NT2/D1 (cell line): Measurements from ENCODE around the gene ARPP21.

Experiments
- DNase-seq: peaks from one replicate; pipeline ENCODE4 v3.0.0-alpha.2; 2011; ENCODE audit warnings: low read depth, low spot score
- H3K27me3 ChIP-seq: 2 replicates; pipeline ENCODE4 v1.6.0; 2011; ENCODE audit warnings: mild to moderate bottlenecking; ENCODE audit not compliant: insufficient read length, insufficient read depth
- H3K36me3 ChIP-seq: 2 replicates; pipeline ENCODE4 v1.6.1; 2011; ENCODE audit warnings: mild to moderate bottlenecking, low read length, mixed read lengths; ENCODE audit not compliant: insufficient read depth, insufficient read length
- H3K4me1 ChIP-seq: 2 replicates; pipeline ENCODE4 v1.5.1; 2011; ENCODE audit not compliant: insufficient read depth, insufficient read length
- H3K4me3 ChIP-seq: 2 replicates; pipeline ENCODE4 v1.5.1; 2011; ENCODE audit warnings: low read depth; ENCODE audit not compliant: insufficient read length
- H3K9ac ChIP-seq: 2 replicates; pipeline ENCODE4 v1.6.0; 2011; ENCODE audit warnings: low read depth; ENCODE audit not compliant: insufficient read length
- H3K9me3 ChIP-seq: 2 replicates; pipeline ENCODE4 v1.5.1; 2011; ENCODE audit warnings: mild to moderate bottlenecking, low read length; ENCODE audit not compliant: insufficient read depth
- SUZ12 ChIP-seq: IDR thresholded peaks from 2 replicates; pipeline ENCODE4 v1.6.1; 2011; ENCODE audit not compliant: insufficient read length, insufficient read depth; ENCODE audit errors: extremely low read depth
- YY1 ChIP-seq: IDR thresholded peaks from 2 replicates; pipeline ENCODE4 v1.6.1; 2011; ENCODE audit not compliant: insufficient read length, insufficient read depth
- ZNF274 ChIP-seq: IDR thresholded peaks from 2 replicates; pipeline ENCODE4 v1.6.1; 2011; ENCODE audit warnings: mild to moderate bottlenecking, low read depth, low read length

ARPP21 gene

DNA sequence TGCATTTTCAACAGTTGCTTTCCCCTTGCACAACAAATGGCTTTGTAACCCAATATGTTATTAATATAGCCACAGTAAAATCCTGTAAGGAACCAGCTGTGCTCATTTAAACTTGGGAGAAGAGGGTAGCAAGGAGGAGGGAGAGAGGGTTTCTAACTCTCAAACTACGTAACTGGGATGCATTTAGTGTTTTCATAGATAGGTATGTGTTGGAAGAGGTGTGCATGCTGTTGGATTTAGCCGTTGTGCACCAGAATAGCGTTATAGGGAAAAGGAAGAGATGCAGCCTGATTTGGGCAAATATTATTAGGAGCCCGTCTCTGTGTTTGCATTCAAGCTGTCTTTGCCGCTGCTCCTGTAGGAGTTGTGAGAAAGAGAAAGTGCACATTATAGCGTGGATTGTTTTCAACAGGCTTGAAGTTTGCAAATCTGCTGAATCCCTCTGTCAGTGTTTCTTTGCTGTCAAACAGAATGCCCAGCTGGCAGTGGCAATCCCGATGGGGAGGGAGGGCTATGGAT lies 39.4 kb downstream of the ARPP21 start:
- DNase-seq: no peak
- Histone ChIP-seq H3K9me3 (no peaks in the 10 kb centered on the region), H3K4me3 (no peak overlapping the region), H3K36me3 (no peaks in the 10 kb centered on the region), H3K9ac (no peak overlapping the region), H3K4me1 (no peaks in the 10 kb centered on the region), H3K27me3 (no peaks in the 10 kb centered on the region)
- TF ChIP-seq SUZ12: no peak
- TF ChIP-seq YY1: no peak
- no peak for TF ChIP-seq ZNF274

DNA sequence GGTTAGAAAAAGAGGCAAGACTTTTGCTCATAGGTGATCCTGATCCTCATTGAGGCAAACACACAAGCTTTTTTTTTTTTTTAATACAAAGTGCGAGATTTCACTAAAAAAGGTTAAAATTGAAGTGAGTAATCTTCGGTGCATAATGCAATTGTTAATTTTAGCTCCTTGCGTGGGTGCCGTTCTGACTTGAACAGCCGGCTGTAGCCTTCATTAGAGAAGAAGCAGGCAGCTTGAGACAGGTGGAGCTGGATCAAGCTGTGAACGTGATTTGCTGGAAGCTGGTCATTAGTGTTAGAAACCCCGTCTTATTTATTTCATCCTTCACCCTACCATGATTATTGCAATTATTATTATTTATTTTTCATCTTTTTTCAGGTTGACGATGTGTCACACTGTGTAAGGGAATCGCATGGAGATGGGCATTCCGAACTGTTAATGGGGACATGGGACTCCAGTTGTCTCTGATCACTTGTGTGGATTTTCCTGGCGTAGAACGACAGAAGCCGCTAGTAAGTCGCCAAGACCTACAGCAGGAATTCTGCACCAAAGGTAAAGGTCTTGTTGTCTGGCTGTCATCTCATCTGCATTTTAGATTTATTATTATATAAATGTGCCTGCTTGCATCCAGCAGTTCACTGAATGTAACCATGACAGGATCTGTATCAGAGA lies 40.2 kb downstream of the ARPP21 start:
- H3K4me3 ChIP-seq: no peak overlapping the region
- H3K4me1 ChIP-seq: no peaks in the 10 kb centered on the region
- no peaks in the 10 kb centered on the region for H3K27me3 ChIP-seq
- H3K9ac ChIP-seq: no peak overlapping the region
- no peaks in the 10 kb centered on the region for H3K9me3 ChIP-seq
- TF ChIP-seq ZNF274 (no peak), YY1 (no peak), SUZ12 (no peak)
- DNase-seq: no peak
- H3K36me3 ChIP-seq: no peaks in the 10 kb centered on the region

DNA sequence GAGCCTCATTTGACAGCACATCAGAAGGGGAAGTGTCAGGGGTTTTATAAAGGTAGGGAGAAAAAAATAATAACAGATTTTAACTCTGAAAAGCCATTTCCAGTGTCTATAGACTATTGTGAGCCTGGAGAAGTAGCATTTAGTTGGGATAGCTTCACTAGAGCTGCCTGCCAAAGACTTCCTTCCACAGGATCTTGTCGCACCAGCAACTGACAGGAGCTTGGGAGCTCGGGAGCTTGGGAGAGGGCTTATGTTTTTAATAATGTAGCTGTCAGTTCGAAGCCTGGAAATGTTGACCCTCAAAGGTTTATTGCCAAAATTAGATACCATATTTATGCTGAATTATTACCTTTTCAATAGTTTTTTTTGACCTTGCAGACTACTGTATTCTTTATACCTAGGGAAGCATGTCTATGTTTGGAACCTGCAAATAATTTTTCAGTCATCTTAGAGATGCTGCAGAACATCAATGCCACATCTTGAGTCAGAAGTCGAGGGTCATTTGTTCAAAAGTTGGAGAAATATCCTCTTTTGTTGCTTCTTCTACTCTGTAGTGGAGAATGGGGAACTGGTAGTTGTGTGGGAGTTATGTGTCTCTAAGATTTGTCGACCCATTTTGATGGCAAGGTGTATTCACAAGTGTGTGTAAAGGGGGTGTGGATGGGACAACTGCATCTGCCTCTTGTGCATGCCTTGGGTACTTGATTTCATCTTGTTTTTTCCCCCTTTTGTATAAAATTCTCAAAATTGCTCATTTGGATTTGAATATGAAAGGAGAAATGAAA lies 41.7 kb downstream of the ARPP21 start:
- TF ChIP-seq SUZ12: no peak
- TF ChIP-seq ZNF274: no peak
- no peak for TF ChIP-seq YY1
- no peaks in the 10 kb centered on the region for H3K9me3 ChIP-seq
- no peaks in the 10 kb centered on the region for H3K27me3 ChIP-seq
- H3K4me1 ChIP-seq: no peaks in the 10 kb centered on the region
- no peak overlapping the region for H3K4me3 ChIP-seq
- H3K36me3 ChIP-seq: no peaks in the 10 kb centered on the region
- DNase-seq: no peak
- H3K9ac ChIP-seq: no peak overlapping the region

DNA sequence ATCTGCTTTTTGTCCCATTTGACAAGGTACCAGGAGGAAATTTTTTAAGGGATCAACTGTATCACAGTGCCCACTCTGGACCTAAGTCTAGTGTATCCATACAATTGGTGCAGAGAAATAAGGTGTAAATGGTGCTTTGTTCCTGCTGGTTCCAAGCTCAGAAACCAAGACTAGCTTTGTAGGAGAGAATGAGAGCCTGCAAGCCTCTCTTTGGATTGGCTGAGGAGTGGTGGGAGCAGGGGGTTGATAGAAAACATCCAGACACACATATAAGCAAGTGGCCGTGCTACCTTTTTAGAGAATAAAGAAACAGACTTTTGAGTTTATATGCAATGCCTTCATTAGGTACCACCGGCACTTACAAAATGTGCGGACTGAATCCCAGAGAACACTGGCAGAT lies 45.8 kb downstream of the ARPP21 start:
- H3K9ac ChIP-seq: no peak overlapping the region
- no peaks in the 10 kb centered on the region for H3K36me3 ChIP-seq
- TF ChIP-seq ZNF274 (no peak), SUZ12 (no peak)
- DNase-seq: no peak
- H3K9me3 ChIP-seq: no peaks in the 10 kb centered on the region
- no peaks in the 10 kb centered on the region for H3K27me3 ChIP-seq
- no peak overlapping the region for H3K4me3 ChIP-seq
- no peaks in the 10 kb centered on the region for H3K4me1 ChIP-seq

DNA sequence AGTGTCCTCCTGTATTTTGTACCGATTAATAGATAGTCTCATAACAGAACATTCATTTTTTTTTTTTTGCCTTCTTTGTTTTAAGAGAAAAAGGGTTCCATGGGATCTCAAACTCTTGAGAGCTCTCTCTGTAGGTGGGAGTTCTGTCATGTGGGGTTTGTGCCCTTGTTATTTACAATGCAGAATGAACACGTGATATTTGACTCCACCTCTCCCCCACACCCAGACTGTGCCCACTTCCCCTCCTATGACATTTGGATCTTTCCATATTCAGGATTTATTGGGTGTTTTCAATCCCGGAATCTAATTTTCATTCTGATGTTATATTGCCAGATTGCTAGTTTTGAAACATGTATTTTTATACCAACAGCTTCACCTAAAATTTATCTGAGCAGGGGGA lies 49.5 kb downstream of the ARPP21 start:
- no peaks in the 10 kb centered on the region for H3K4me1 ChIP-seq
- no peak overlapping the region for H3K4me3 ChIP-seq
- no peaks in the 10 kb centered on the region for H3K9me3 ChIP-seq
- no peak overlapping the region for H3K9ac ChIP-seq
- no peak for DNase-seq
- H3K36me3 ChIP-seq: no peaks in the 10 kb centered on the region
- TF ChIP-seq YY1: no peak
- no peak for TF ChIP-seq ZNF274
- no peak for TF ChIP-seq SUZ12
- no peaks in the 10 kb centered on the region for H3K27me3 ChIP-seq

DNA sequence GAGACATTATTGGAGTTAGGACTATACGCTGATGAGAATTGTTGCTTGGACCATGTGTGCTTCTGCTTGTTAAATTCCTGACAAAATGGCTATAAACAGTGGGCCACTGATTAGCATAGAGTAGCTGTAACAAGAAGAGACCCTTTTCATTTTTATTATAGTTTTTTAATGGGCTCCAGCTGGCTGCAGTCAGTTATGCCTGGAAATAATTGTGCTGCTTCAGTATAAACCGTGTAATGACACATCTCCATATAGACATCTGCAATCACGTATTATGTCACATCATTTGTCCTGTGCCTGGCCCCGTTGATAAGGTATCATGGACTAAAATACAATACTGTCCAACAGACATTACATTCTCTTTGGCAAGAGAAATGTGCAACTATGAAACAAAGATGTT lies 50.9 kb downstream of the ARPP21 start:
- Histone ChIP-seq H3K36me3 (no peaks in the 10 kb centered on the region), H3K27me3 (no peaks in the 10 kb centered on the region), H3K4me1 (no peaks in the 10 kb centered on the region), H3K9me3 (no peaks in the 10 kb centered on the region), H3K4me3 (no peak overlapping the region), H3K9ac (no peak overlapping the region)
- TF ChIP-seq YY1: no peak
- no peak for TF ChIP-seq SUZ12
- TF ChIP-seq ZNF274: no peak
- DNase-seq: no peak

DNA sequence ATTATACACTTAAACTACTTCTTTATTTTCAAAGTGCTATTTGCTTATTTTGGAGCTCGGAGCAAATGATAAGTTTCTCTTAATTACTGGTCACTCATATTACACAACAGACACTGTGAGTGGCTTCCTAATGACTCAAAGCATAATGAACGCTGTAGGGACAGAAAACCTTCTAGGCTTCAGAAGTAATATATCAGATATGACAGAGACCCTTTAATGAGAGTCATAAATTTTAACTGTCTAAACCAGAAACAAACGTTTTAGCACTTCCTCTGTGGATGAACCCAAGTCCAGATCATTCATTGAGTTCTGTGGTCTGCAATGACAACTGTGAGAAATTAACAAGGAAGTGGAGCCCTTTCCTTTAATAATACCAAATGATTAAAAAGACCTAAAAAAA lies 66.6 kb downstream of the ARPP21 start:
- H3K36me3 ChIP-seq: no peaks in the 10 kb centered on the region
- H3K9ac ChIP-seq: no peak overlapping the region
- no peak for TF ChIP-seq SUZ12
- no peak for TF ChIP-seq YY1
- TF ChIP-seq ZNF274: no peak
- DNase-seq: no peak
- H3K27me3 ChIP-seq: no peaks in the 10 kb centered on the region
- no peak overlapping the region for H3K4me3 ChIP-seq
- no peaks in the 10 kb centered on the region for H3K9me3 ChIP-seq
- H3K4me1 ChIP-seq: peaks cover 2% of the 10 kb centered on the region
